ENCODE results near the gene ALKBH8.
"Not testable (repeated sequence)": the region's sequence is repeated elsewhere in the genome, so short reads cannot be mapped to it uniquely, and the experiment has no call there.

- not testable (repeated sequence) for TF ChIP-seq CTCF, EZH2phosphoT487, EZH2 (IDR thresholded peaks at IDR 0.05)
These were observed 28.4 kb downstream of the ALKBH8 start for GRCh38 chr11:107537155-107537554.
